Measurements from ENCODE around the gene ZNF282. TPM values are rescaled to one million over a fixed set of nuclear protein-coding genes. Genes with fewer than 3 reads are reported as not detected.
"Not testable (repeated sequence)": the region's sequence is repeated elsewhere in the genome, so short reads cannot be mapped to it uniquely, and the experiment has no call there.

The ZNF282 gene
- total RNA-seq, 1 donor from 2014 or later: 24.5 TPM

- Mint-ChIP-seq H3K27ac (ENCODE audit: unreplicated experiment) (no peak overlapping the region), H3K36me3 (ENCODE audit: low read depth) (peaks cover 15% of the 10 kb centered on the region), H3K4me1 (ENCODE audit: low read depth) (peaks cover 10% of the 10 kb centered on the region), H3K27me3 (ENCODE audit: low read depth) (no peaks in the 10 kb centered on the region), H3K4me3 (ENCODE audit: unreplicated experiment) (no peak overlapping the region), H3K9me3 (ENCODE audit: low read depth) (no peaks in the 10 kb centered on the region)
- no peak for TF ChIP-seq CTCF (IDR thresholded peaks at IDR 0.05)
- DNase-seq (ENCODE audit: low spot score): no peak
Observed at GRCh38 chr7:149248777-149249176, 53.4 kb downstream of the ZNF282 start.

GRCh38 chr7:149250151-149250550 is 54.8 kb downstream of the ZNF282 start:
- not testable (repeated sequence) for H3K27ac Mint-ChIP-seq (ENCODE audit: unreplicated experiment); H3K4me3 Mint-ChIP-seq (ENCODE audit: unreplicated experiment); H3K9me3 Mint-ChIP-seq (ENCODE audit: low read depth); DNase-seq (ENCODE audit: low spot score); H3K27me3 Mint-ChIP-seq (ENCODE audit: low read depth); H3K4me1 Mint-ChIP-seq (ENCODE audit: low read depth)
- peaks cover 15% of the 10 kb centered on the region for H3K36me3 Mint-ChIP-seq (ENCODE audit: low read depth)

GRCh38 chr7:149251518-149251917 is 56.2 kb downstream of the ZNF282 start:
- not testable (repeated sequence) for H3K4me3 Mint-ChIP-seq (ENCODE audit: unreplicated experiment); H3K4me1 Mint-ChIP-seq (ENCODE audit: low read depth); H3K9me3 Mint-ChIP-seq (ENCODE audit: low read depth); DNase-seq (ENCODE audit: low spot score); H3K27me3 Mint-ChIP-seq (ENCODE audit: low read depth); H3K27ac Mint-ChIP-seq (ENCODE audit: unreplicated experiment)
- peaks cover 23% of the 10 kb centered on the region for H3K36me3 Mint-ChIP-seq (ENCODE audit: low read depth)

- TF ChIP-seq CTCF (IDR thresholded peaks at IDR 0.05): no peak
- no peaks in the 10 kb centered on the region for H3K27me3 Mint-ChIP-seq (ENCODE audit: low read depth)
- no peak overlapping the region for H3K27ac Mint-ChIP-seq (ENCODE audit: unreplicated experiment)
- peaks cover 23% of the 10 kb centered on the region for H3K36me3 Mint-ChIP-seq (ENCODE audit: low read depth)
- no peaks in the 10 kb centered on the region for H3K9me3 Mint-ChIP-seq (ENCODE audit: low read depth)
- no peak for DNase-seq (ENCODE audit: low spot score)
- peaks cover 10% of the 10 kb centered on the region for H3K4me1 Mint-ChIP-seq (ENCODE audit: low read depth)
- no peak overlapping the region for H3K4me3 Mint-ChIP-seq (ENCODE audit: unreplicated experiment)
Observed at GRCh38 chr7:149252378-149252777, 57.0 kb downstream of the ZNF282 start.

- Mint-ChIP-seq H3K27ac (ENCODE audit: unreplicated experiment) (no peak overlapping the region), H3K4me1 (ENCODE audit: low read depth) (peaks cover 3% of the 10 kb centered on the region), H3K4me3 (ENCODE audit: unreplicated experiment) (no peak overlapping the region), H3K36me3 (ENCODE audit: low read depth) (peaks cover 23% of the 10 kb centered on the region), H3K9me3 (ENCODE audit: low read depth) (no peaks in the 10 kb centered on the region), H3K27me3 (ENCODE audit: low read depth) (no peaks in the 10 kb centered on the region)
- TF ChIP-seq CTCF (IDR thresholded peaks at IDR 0.05): no peak
- no peak for DNase-seq (ENCODE audit: low spot score)
Observed at GRCh38 chr7:149253665-149254064, 58.3 kb downstream of the ZNF282 start.

- no peak overlapping the region for H3K27ac Mint-ChIP-seq (ENCODE audit: unreplicated experiment)
- no peak for DNase-seq (ENCODE audit: low spot score)
- H3K27me3 Mint-ChIP-seq (ENCODE audit: low read depth): no peaks in the 10 kb centered on the region
- H3K36me3 Mint-ChIP-seq (ENCODE audit: low read depth): peaks cover 23% of the 10 kb centered on the region
- no peak for TF ChIP-seq CTCF (IDR thresholded peaks at IDR 0.05)
- H3K4me3 Mint-ChIP-seq (ENCODE audit: unreplicated experiment): no peak overlapping the region
- no peaks in the 10 kb centered on the region for H3K4me1 Mint-ChIP-seq (ENCODE audit: low read depth)
- no peaks in the 10 kb centered on the region for H3K9me3 Mint-ChIP-seq (ENCODE audit: low read depth)
Observed at GRCh38 chr7:149254181-149254858, 59.0 kb downstream of the ZNF282 start.
